Measurements from ENCODE around the gene SMAD9.
A peak's percentile ranks its signal among the peaks of the same experiment; 100 is the strongest.
"Not testable (repeated sequence)": the region's sequence is repeated elsewhere in the genome, so short reads cannot be mapped to it uniquely, and the experiment has no call there.

SMAD9 gene

DNA sequence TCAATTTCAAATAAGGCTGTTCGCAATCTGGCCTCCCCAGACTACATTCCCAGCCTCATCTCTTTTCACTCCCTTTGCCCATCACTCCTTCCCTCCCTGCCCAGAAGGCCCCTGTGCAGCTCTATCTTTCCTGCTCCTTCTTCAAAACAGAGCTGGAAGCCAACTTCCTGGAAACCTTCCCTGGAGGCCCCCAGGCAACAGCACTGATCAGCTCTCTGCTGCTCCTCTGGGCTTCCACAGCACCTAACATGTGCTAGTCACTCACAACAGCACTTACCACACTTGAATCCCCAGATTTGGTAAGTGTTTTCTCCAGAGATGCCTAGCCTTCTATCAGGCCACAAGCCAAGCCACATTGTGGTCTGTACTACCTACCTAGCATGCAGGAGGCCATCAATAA, 9.5 kb downstream of the SMAD9 start:
- DNase-seq (ENCODE audit: low spot score), result no peak

DNA sequence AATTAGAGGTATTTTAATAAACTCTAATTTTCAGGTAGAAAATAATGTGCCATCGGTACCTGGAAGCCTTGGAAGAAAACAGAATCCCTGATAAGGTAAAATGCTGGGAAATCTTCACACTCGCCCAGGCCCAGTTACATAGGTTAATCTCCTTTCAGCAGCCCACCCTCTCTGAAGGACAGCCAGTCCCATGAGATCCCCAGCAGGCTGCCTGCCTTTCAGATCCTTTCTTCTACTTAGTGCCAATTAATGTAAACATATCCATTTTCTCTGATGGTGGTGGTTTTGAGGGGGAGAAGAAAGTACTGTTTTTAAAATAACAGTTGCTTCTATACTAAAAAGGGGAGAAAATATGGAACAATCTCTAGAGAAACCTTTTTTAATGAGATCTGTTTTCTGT, 12.2 kb downstream of the SMAD9 start:
- no peak for DNase-seq (ENCODE audit: low spot score)

DNA sequence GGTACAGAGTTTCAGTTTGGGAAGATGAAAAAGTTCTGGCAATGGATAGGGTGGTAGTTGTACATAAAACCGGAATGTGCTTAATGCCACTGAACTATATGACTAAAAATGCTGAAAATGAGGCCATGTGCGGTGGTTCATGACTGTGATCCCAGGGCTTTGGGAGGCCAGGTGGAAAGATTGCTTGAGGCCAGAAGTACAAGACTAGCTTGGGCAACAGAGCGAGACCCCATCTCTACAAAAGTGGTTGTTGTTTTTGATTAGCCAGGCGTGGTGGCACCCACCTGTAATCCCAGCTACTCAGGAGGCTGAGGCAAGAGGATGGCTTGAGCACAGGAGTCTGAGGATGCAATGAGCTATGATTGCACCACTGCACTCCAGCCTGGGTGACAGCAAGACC, 12.8 kb downstream of the SMAD9 start:
- no peak for DNase-seq (ENCODE audit: low spot score)

DNA sequence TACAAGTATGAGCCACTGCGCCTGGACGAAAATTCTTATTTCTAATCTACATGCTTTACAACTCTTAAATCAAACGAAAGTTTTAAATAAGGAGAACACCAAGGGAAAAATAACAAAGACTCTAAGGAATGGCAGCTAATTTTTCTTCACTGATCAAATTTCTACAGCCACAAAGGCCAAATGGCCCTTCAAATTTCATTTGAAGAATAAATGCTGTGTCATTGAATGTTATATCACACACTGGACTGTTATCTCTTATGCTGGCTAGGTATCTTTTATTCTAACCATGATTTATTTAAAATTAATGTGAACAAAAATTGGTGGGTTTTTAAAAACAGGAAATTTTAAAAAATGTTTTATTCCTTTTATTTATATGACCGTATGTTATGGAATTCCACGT, 14.1 kb downstream of the SMAD9 start:
- no peak for DNase-seq (ENCODE audit: low spot score)

DNA sequence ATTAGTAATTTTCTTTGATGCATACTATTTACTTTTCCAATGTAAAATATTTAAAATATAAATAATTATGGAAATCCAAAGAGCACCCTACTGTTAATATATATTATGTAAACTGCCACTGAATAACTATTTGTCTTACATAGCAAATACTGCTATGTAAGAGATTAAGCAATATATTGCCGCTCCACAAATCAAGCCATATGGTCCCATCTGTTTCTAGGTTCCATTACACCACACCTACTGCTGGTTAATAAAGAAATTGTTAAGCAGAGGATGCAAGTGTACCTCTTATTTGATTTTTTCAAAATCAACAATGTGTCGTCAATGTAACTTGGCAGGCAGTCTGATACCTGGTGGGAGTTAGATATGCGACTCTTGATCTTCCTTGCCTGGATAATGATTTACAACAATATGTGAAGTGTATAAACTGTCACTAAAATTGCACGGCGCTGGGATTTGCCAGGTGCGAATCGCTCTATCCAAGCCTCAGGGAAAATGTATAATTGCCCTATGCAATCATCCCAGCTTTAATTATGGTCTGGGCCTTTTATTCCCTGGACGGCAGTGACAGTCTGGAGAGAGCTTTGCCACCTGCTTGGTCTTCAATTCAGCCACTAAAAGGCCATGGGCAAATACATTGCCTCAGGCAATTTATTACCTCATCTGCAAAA, 16.0 kb downstream of the SMAD9 start:
- DNase-seq (ENCODE audit: low spot score), result peak; percentile 37

DNA sequence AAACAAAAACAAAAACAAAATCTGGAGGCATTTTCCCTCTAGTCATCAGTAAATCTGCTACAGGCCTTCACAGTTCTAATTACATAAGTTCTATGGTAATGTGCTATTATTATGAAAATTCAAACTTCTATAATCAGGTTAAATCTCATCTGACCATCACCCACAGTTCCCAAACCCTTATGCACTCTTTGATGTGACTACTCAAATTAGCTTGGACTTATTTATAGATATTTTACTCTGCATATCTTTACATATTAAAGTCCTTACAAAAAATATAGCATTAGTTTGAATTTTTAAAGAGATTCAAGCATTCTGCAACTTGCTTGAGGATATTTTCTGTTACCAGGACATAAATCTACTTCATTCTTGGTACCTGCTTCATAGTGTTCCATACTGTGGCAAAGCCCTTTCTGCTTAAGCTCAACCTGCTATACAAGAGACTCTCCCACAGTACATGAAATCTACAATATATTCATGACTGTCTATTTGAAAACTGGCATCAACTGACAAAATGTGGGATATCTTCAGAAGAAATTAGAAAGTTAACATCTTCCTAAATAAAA, 22.9 kb downstream of the SMAD9 start:
- DNase-seq (ENCODE audit: low spot score), result no peak

DNA sequence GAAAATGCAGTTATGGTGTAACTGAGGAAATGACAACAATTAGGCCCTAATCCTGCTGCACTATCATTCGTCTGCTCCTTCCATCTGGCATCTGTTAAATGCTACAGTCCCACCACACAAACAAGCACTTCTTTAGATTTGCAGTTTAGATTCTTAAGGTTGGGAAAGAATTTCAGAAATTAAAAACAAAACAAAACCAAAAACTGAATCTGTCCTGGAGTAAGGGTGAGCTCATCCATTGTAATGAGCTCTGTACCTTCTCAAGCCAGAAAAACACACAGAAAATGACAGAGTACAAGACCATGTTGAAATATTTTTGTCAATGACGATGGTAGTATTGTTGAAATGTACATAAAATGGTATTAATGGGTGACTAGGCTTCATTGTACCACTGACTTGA, 28.3 kb downstream of the SMAD9 start:
- DNase-seq (ENCODE audit: low spot score), result no peak

DNA sequence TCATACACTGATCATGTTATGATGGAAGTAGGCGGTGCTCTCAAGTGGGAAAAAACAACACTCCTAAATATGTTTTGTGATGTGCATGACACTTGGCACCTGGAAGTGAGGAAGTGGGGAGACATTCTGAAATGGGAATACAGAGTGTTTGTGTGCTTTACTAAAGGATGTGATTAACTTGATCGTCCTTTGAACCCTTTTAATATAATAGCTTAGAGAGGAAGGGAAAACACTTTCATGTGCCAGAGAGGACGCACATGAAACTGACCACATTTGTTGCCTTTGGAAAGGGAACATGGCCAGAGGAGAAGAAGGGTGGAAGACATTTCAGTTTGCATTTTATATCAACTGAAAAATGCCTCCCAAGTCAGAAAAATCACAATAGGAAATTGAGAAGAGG, 31.4 kb downstream of the SMAD9 start:
- DNase-seq (ENCODE audit: low spot score), result no peak

DNA sequence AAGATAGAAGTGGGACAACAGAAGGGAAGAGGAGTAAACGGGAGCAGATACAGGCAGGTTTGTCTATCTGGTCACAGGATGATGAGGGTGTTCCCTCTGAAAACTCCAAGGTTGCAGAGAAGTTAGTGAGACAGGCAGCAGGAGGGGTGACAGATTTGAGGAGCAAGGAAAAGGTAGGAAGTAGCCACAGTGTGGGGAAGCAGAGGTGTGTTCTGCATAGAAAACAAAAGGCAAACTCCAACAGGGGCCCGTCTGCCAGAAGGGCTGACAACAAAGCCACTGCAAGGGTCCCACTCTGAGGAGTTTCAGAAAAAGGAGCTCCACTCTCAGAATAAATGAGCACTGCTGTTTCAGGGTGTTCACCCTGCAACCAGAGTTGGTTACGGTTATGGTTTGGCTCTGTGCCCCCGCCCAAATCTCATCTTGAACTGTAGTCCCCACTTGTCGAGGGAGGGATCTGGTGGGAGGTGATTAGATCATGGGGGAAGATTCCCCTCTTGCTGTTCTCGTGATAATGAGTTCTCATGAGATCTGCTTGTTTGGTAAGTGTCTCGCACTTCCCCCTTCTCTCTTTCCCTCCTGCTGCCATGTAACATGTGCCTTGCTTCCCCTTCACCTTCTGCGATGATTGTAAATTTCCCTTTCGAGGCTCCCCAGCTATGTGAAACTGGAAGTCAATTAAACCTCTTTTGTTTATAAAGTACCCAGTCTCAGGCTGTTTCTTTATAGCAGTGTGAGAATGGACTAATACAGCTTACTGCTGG, 32.1 kb downstream of the SMAD9 start:
- DNase-seq (ENCODE audit: low spot score), result peak; percentile 22

DNA sequence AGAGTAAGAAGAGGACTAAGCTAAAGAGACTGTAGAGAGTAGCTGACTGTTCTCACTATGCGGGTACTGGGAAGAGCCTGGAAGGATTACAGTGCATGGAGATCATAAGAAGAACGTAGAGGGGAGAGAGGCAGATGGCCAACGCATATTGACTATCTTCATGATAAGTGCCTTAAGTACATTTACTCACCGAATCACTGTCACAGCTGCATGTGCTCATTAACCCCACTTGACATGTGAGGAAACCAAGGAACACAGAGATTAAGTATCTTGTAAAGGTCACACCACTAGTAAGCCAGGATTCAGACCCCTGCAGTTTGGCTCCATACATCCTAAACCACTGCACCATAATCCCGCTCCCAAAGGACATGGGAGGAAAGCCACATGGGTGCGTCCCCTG, 34.1 kb downstream of the SMAD9 start:
- DNase-seq (ENCODE audit: low spot score), result no peak

DNA sequence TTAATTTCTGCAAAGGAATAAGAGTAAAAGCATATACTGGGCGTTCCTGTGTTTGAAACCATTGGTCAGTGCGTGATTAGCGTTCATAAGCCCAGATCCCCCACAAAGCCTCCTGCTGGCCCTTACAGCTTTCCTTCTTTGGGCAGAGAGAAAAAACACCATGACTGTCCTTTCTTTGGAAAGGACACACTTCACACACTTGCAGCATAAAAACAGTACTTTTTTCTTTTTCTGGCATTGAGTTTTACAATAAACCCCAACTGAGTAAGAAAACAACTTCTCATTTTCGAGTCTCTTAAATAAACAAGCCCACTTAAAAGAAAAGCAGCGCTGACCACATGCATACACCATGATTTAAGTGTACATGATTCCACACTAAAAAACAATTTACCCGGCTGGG, 35.8 kb downstream of the SMAD9 start:
- no peak for DNase-seq (ENCODE audit: low spot score)

DNA sequence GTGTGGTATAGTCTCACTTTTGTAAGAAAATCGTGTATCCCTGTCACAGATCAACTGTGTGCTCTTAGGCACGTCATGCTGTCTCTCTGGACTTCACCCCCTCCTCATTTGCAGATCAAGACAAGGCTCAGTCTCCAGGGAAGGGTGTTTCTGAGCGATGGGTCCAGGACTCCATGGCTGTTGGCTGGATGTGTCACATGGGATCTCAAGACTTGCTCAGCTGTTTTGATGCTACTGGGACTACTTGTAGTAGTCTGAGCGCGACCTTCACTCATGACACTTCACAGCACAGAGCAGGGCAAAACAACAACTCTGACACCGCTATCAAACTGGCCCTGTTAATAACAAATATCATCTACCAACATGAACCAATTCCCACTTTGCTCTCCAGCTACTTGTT, 36.2 kb downstream of the SMAD9 start:
- no peak for DNase-seq (ENCODE audit: low spot score)

DNA sequence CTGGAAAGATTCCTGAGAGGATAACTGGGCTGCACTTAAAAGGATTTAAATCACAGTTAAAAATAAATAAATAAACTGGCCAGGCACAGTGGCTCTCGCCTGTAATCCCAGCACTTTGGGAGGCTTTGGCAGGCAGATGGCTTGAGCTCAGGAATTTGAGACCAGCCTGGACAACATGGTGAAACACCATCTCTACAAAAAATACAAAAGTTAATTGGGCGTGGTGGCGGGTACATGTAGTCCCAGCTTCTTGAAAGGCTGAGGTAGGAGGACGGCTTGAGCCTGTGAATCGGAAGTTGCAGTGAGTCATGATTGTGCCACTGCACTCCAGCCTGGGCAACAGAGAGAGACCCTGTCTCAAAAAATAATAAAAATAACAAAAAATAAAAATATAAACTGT, 36.6 kb downstream of the SMAD9 start:
- not testable (repeated sequence) for DNase-seq (ENCODE audit: low spot score)

DNA sequence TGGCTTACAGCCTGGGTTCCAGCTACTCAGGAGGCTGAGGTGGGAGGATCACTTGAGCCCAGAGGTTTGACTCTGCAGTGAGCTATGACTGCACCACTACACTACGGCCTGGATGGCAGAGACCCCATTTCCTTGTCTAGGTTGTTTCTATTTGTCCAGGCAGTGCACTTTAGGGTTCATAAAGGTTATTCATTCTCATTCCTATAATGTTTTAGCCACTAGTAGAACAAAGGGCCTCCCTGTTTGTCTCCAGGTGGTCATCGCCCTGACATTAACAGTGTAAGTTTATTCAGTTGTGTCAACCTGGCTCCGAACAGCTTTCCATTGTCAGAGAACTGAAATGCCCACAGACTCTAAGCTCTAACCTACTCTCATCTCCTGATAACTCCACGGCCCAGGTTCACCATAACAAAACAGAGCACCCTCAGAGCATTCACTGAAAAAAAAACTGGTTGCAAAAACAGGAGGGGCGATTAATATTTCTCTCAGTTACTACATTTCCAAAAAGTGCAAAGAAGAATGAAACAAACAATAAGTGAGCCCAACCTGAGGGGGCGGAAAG, 37.1 kb downstream of the SMAD9 start:
- DNase-seq (ENCODE audit: low spot score), result no peak

DNA sequence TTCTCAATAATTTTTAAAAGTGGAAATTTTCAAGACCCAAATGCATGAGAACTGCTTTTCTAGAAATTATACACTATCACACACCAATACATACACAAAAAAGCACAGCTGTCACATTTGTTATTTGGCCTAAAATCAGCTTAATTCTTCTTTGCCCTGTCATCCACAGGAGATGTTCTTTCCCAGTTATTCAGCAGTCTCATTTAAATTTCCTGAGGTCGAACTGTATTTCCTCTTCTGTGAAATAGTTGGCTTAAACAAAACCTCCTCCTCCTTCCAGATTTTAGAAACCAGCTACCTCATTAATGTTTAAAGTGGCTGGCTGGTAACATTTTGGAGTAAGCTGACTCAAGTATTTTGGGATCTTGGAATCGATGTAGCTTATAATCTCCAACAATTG, 39.1 kb downstream of the SMAD9 start:
- no peak for DNase-seq (ENCODE audit: low spot score)

DNA sequence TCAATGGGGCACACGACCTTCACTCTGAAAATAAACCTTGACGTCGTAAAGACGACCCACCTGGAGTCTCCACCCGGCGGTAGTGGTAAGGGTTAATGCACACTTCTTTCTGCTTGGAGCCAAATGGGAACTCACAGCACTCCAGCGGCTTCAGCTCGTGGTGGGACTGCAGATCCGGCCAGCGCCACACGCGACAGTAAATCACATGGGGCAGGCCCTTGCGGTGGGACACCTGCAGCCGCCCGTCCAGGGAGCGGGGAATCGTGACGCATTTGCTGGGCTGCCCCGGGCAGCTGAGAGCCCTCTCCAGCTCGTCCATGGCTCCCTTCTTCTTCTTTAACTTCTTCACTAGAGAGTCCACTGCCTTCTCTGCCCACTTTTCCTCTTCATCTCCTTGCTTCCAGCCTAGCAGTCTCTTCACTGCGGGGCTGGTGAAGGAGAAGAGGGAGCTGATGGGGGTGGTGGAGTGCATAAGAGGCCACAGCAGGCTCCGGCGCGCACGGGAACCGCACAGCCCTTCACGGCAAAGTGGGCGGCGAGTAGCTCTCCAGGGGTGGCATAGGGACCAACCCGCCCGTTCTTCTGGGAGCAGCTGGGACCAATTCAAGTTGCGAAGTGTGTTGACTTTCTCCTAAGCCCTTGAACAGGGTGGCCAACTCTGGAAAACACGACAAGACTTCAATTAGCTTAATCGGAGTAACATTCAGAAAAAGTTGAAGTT, 40.7 kb downstream of the SMAD9 start:
- no peak for DNase-seq (ENCODE audit: low spot score)

DNA sequence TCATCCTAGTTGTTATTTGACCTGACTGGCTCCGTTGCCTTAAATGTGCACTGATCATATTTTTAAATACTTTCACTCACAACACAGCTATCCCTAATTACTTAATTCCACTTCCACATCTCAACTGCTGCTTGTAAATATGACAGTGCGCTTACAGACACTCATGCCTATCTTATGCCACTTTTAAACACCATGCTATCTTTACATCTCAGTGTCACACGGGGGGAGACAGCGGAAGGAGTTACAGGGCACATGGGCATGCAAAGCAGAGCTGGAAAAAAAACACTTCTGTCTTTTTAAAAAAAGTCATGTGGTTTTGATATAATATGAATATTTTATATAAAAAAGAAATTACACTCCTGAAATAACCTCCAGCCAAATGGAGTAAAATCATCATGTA, 44.1 kb downstream of the SMAD9 start:
- no peak for DNase-seq (ENCODE audit: low spot score)

DNA sequence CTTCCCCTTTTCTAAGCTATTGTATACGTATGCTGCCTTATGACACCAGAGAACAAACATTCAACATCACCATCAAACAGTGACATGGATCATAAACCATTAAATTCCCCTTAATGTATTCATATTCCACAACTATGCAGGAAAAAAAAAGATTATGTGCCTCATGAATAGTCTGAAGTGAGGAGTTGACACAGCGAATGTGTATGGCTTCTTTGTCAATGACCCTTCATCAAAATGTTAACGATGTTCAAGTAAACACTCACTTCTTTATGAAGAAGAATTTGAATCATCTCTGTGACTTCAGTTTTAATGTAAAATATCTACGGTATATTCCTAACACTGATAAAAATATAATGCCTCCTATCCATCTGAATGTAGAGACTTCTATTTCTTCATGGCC, 44.6 kb downstream of the SMAD9 start:
- no peak for DNase-seq (ENCODE audit: low spot score)

DNA sequence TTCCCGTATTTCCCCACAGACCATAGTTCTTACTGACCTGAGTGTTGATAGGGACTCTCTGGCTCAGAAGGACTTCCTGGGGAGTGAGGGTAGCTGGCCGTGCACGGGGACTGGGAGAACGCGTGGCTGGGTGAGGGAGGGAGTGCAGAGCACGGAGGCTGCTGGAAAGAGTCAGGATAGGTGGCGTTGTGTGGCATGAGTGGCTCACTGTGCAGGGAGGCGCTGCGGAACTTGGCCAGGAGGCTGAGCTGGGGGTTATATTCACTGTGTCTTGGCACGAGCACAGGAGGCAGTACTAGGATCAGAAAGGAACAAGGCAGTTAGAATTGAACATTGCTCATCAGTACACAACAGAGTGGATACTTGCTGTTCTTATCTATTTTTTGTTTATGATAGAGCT, 47.4 kb downstream of the SMAD9 start:
- peak; percentile 87 for DNase-seq (ENCODE audit: low spot score)

DNA sequence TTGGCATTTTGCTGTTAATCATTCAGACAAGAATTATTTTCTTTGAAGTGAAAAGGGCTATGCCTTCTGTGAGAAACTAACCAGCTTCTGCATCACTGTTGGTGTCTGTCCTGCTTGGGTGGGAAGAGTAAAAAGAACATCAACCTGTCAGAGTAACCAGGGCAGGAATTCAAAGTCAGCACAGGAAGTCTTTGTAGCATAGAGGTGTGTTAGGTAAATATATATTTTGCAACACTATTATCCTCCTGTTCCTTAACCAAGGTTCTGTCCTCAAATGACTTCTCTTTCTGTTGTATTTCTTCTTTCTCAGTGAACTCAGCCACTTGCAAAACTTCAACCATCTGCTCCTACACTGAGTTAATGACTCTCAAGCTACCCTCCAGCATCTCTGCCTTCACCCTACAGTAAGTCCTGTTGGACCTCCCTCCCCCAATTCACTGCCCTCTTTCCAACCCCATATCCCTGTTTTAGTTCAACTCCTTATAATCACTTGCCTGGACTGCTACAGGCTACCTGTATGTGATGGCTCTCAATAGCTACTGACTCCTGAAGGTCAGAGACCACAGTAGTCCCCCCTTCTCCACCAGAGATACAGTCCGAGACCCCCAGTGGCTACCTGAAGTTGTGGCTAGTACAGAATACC, 49.9 kb downstream of the SMAD9 start:
- DNase-seq (ENCODE audit: low spot score), result no peak

DNA sequence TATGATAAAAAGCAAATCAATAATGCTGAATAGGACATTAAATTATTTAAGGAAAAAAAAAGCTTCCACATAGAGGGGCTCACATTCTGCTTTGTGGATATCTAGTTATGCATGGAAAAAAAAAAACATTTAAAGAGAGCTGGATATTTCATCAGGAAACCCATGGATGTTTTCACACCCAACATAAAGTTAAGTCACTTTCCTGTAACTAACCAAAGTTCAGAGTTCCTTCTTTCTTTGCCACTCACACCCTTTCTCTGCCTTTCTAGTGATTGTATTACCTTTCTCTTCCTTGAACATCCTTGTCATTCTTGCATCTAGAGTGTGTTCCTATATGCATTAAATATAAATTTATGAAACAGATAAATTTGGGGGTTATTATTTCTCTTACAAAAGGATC, 53.8 kb downstream of the SMAD9 start:
- DNase-seq (ENCODE audit: low spot score), result no peak

DNA sequence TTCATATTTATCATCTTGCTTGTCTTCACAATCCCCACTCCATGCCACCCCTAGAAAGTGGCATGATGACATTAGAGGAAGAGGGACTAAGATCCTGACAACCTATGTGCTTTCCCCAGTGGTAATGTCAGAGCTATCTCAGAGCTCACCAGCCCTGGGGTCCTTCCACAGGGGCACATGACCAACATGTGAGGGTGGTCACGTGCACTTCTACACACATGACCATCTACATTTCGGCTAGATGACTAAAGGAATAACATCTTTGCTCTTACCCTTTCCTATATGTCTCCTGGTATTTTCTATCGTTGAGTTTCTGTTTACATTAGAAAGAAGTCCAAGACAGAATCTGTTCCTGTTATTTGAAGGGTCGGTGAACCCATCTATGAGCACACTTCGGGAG, 54.8 kb downstream of the SMAD9 start:
- no peak for DNase-seq (ENCODE audit: low spot score)

Measured in Ammon's horn (tissue), 1 donor.